ENCODE results near the gene RNASEH2B. TPM values are rescaled to one million over a fixed set of nuclear protein-coding genes. Genes with fewer than 3 reads are reported as not detected.

RNASEH2B gene
- total RNA-seq, 2 experiments from 2014 or later = 68.4 to 81.3 TPM

DNA sequence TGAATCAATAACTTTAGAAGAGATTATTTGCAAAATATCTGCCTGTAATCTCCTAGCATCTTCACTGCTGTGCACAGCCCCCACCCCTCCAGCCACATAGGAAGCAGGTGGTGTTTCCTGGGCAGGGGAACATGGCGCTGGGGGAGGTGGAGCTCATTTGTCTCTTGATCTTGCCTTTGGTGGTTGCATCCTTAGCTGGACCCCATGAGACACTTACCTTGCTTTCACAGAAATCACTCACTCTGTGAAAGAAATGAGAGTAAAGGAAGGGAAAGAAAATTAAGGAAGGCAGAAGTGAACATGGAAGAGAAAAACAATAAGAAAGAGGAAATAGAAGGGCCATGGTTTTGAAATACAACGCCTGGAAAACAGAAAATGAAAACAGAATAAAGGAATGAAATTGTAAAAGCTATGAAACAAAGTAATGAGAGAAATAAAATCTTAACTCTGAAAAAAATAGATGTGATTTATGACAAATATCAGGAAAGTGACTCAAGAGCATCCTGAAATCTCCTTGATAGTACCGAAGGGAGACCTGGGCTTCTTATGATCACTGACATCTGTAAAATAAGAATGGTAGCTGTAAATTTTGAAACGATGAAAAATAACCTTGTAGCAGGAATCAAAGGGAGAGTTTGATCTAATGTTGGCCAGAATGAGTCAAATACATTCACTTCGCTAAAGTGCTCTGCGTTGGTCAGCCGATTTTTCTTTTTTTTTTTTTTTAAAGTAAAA lies 17.2 kb upstream of the RNASEH2B start:
- Mint-ChIP-seq H3K4me3 (peak overlapping the region; percentile 78), H3K9me3 (peaks cover 11% of the 10 kb centered on the region), H3K36me3 (peaks cover 15% of the 10 kb centered on the region), H3K27me3 (no peaks in the 10 kb centered on the region), H3K27ac (peak overlapping the region; percentile 96), H3K4me1 (peaks cover 34% of the 10 kb centered on the region)
- DNase-seq = peak; percentile 39

GRCh38 chr13:50893211-50893852 lies 16.3 kb upstream of the RNASEH2B start:
- peak overlapping the region; percentile 69 for H3K4me3 Mint-ChIP-seq
- peaks cover 34% of the 10 kb centered on the region for H3K4me1 Mint-ChIP-seq
- H3K27ac Mint-ChIP-seq = peak overlapping the region; percentile 92
- H3K27me3 Mint-ChIP-seq = no peaks in the 10 kb centered on the region
- no peak for DNase-seq
- H3K9me3 Mint-ChIP-seq = peaks cover 11% of the 10 kb centered on the region
- peaks cover 15% of the 10 kb centered on the region for H3K36me3 Mint-ChIP-seq

DNA sequence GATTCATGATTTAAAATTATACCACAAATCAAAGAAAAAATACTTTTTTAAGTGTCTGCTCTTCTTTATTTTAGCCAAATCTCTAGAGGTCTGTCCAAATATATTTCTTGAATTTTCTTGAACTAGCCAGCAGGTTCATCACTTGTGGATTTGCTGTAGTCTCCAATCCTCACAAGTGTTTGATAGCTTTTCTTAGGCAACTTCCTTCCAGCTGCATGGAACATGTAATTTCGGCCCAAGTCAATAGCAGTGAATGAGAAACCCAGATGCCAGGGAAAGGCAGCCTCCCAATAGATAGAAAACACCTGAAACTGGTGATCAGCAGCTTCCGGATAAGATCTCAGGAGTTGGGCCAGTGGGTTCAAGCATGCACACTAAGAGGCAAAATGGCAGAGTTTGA lies 15.6 kb upstream of the RNASEH2B start:
- DNase-seq = no peak
- peaks cover 15% of the 10 kb centered on the region for H3K36me3 Mint-ChIP-seq
- H3K4me3 Mint-ChIP-seq = no peak overlapping the region
- H3K4me1 Mint-ChIP-seq = peaks cover 34% of the 10 kb centered on the region
- H3K27ac Mint-ChIP-seq = peak overlapping the region; percentile 92
- H3K27me3 Mint-ChIP-seq = no peaks in the 10 kb centered on the region
- peaks cover 11% of the 10 kb centered on the region for H3K9me3 Mint-ChIP-seq

- no peaks in the 10 kb centered on the region for H3K27me3 Mint-ChIP-seq
- peaks cover 34% of the 10 kb centered on the region for H3K4me1 Mint-ChIP-seq
- H3K4me3 Mint-ChIP-seq = no peak overlapping the region
- peaks cover 15% of the 10 kb centered on the region for H3K36me3 Mint-ChIP-seq
- H3K9me3 Mint-ChIP-seq = peaks cover 11% of the 10 kb centered on the region
- H3K27ac Mint-ChIP-seq = peak overlapping the region; percentile 92
- DNase-seq = no peak
Measured at GRCh38 chr13:50894504-50894903, 15.1 kb upstream of the RNASEH2B start.

- Mint-ChIP-seq H3K27ac (no peak overlapping the region), H3K4me3 (no peak overlapping the region), H3K36me3 (peaks cover 11% of the 10 kb centered on the region), H3K4me1 (peaks cover 14% of the 10 kb centered on the region), H3K27me3 (no peaks in the 10 kb centered on the region), H3K9me3 (peaks cover 11% of the 10 kb centered on the region)
- DNase-seq = no peak
Measured at GRCh38 chr13:50898338-50898737, 11.3 kb upstream of the RNASEH2B start.

- Mint-ChIP-seq H3K27me3 (no peaks in the 10 kb centered on the region), H3K4me1 (peaks cover 4% of the 10 kb centered on the region), H3K4me3 (no peak overlapping the region), H3K36me3 (no peaks in the 10 kb centered on the region), H3K9me3 (no peaks in the 10 kb centered on the region), H3K27ac (no peak overlapping the region)
- no peak for DNase-seq
Measured at GRCh38 chr13:50901701-50902100, 7.9 kb upstream of the RNASEH2B start.

DNA sequence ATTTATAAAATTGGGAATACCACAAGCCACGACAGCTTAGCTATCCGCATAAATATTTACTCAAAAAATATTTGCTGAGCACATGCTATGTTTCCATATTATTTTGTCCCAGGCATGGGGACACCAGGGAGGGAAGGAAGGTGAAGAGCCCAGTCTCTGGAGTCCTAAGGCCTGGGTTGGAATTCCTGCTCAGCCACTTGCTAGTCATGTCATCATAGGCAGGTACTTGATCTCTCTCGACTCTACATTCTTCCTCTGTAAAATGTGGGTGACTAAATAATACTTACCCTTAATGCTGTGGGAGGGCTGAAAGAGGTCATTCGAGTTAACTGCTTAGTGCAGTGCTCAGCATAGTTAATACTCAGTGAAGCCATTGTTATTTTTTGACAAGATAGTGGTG lies 4.3 kb upstream of the RNASEH2B start:
- H3K9me3 Mint-ChIP-seq = no peaks in the 10 kb centered on the region
- H3K4me1 Mint-ChIP-seq = peaks cover 8% of the 10 kb centered on the region
- H3K27me3 Mint-ChIP-seq = no peaks in the 10 kb centered on the region
- no peak for DNase-seq
- H3K4me3 Mint-ChIP-seq = no peak overlapping the region
- H3K27ac Mint-ChIP-seq = no peak overlapping the region
- H3K36me3 Mint-ChIP-seq = no peaks in the 10 kb centered on the region

DNA sequence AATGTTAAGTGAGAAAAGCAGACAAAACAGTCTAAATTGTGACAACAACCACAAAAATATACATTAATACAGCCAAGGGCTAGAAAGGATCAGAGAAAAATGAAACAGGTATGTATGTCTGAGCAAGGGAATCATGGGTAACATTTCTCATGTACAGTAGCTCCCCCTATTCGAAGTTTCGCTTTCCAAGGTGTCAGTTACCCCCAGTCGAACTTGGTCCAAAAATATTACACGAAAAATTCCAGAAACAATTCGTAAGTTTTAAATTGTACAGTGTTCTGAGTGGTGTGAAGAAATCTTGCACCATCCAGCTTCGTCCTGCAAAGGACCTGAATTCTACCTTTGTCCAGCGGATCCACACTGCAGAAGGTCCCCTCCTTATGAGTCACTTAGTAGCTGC lies 1.8 kb upstream of the RNASEH2B start:
- Mint-ChIP-seq H3K4me3 (no peak overlapping the region), H3K27ac (no peak overlapping the region), H3K27me3 (no peaks in the 10 kb centered on the region), H3K9me3 (no peaks in the 10 kb centered on the region), H3K4me1 (peaks cover 22% of the 10 kb centered on the region), H3K36me3 (peaks cover 4% of the 10 kb centered on the region)
- no peak for DNase-seq

GRCh38 chr13:50908371-50908770 lies 1.2 kb upstream of the RNASEH2B start:
- no peak overlapping the region for H3K27ac Mint-ChIP-seq
- no peaks in the 10 kb centered on the region for H3K27me3 Mint-ChIP-seq
- peaks cover 24% of the 10 kb centered on the region for H3K4me1 Mint-ChIP-seq
- no peaks in the 10 kb centered on the region for H3K9me3 Mint-ChIP-seq
- DNase-seq = no peak
- H3K36me3 Mint-ChIP-seq = peaks cover 4% of the 10 kb centered on the region
- peak overlapping the region; percentile 32 for H3K4me3 Mint-ChIP-seq

DNA sequence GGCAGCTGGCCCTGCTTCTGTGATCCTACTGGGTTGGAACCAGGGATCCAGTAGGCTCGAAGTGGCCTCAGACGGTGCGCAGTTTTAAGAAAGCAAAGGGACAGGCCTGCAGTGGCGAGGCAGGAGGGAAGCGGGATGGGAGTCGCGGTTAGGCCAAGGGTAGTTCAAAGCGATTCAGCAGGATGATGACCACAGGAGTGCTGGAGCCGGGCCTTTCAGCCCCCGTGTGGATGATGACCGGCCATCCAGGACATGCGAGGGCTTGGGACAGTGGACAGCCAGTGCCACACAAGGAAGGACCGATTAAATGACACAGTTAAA lies 854 bp downstream of the RNASEH2B start:
- DNase-seq = no peak
- Mint-ChIP-seq H3K4me1 (peaks cover 38% of the 10 kb centered on the region), H3K36me3 (peaks cover 8% of the 10 kb centered on the region), H3K27me3 (no peaks in the 10 kb centered on the region), H3K27ac (peak overlapping the region; percentile 98), H3K4me3 (peak overlapping the region; percentile 95), H3K9me3 (no peaks in the 10 kb centered on the region)

GRCh38 chr13:50911081-50911631 lies 1.6 kb downstream of the RNASEH2B start:
- peaks cover 42% of the 10 kb centered on the region for H3K4me1 Mint-ChIP-seq
- no peaks in the 10 kb centered on the region for H3K27me3 Mint-ChIP-seq
- DNase-seq = no peak
- H3K9me3 Mint-ChIP-seq = no peaks in the 10 kb centered on the region
- H3K27ac Mint-ChIP-seq = peak overlapping the region; percentile 98
- peak overlapping the region; percentile 95 for H3K4me3 Mint-ChIP-seq
- H3K36me3 Mint-ChIP-seq = peaks cover 8% of the 10 kb centered on the region

- H3K36me3 Mint-ChIP-seq = peaks cover 12% of the 10 kb centered on the region
- peak; percentile 87 for DNase-seq
- H3K9me3 Mint-ChIP-seq = no peaks in the 10 kb centered on the region
- H3K4me1 Mint-ChIP-seq = peaks cover 52% of the 10 kb centered on the region
- H3K4me3 Mint-ChIP-seq = peak overlapping the region; percentile 95
- H3K27ac Mint-ChIP-seq = peak overlapping the region; percentile 98
- no peaks in the 10 kb centered on the region for H3K27me3 Mint-ChIP-seq
Measured at GRCh38 chr13:50911937-50912795, 2.6 kb downstream of the RNASEH2B start.

GRCh38 chr13:50912851-50913250 lies 3.3 kb downstream of the RNASEH2B start:
- H3K4me3 Mint-ChIP-seq = no peak overlapping the region

DNA sequence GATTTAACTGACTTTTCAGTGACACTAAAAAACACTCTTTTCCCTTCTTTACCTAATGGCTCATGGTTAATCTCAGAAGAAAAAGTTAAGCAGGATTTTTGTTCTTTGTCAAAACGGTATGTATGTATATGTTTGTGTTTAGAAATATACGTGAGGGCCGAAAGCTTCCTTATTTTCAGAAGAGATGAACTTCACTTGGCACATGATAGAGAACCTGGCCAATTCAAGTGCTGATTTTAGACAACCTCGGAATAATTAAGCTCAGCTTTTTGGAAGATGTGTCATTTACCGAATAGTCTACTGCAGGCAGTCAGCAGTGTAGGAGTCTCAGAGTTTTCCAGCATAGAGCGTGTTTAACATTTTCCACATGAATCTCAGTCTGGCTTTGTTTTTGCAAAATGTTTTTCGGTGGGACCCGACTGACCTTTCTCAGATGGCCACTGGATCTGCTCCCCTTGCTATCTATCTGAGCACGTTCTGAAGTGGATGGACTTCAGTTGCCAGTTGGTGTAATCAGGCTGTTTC lies 4.6 kb downstream of the RNASEH2B start:
- Mint-ChIP-seq H3K27me3 (no peaks in the 10 kb centered on the region), H3K4me3 (no peak overlapping the region), H3K4me1 (peaks cover 63% of the 10 kb centered on the region), H3K27ac (no peak overlapping the region), H3K9me3 (no peaks in the 10 kb centered on the region), H3K36me3 (peaks cover 26% of the 10 kb centered on the region)
- no peak for DNase-seq

More at GRCh38 chr13:50912851-50913250, 3.3 kb downstream of the RNASEH2B start:
- Mint-ChIP-seq H3K27me3 (no peaks in the 10 kb centered on the region), H3K27ac (no peak overlapping the region), H3K36me3 (peaks cover 16% of the 10 kb centered on the region), H3K4me1 (peaks cover 57% of the 10 kb centered on the region), H3K9me3 (no peaks in the 10 kb centered on the region)
- DNase-seq = no peak

DNA sequence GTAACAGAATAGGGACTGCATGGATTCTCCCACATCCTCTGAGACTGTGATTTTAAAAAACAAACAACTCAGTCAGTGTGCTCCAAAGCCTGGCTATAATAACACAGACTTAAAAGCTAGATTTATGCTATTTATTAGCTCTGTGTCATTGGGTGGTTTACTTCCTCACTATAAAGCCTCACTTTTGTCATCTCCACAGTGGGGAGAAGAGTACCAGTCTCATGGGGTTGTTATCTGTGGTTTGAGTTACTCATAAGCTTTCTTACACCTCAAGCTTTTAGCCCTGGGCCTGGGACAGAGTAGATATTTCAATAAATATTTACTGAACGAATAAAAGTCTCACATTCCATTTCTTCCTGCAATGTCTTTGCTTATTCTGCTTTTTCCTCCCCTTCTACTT lies 5.3 kb downstream of the RNASEH2B start:
- no peaks in the 10 kb centered on the region for H3K9me3 Mint-ChIP-seq
- DNase-seq = no peak
- H3K4me1 Mint-ChIP-seq = peaks cover 69% of the 10 kb centered on the region
- H3K4me3 Mint-ChIP-seq = no peak overlapping the region
- no peaks in the 10 kb centered on the region for H3K27me3 Mint-ChIP-seq
- peak overlapping the region; percentile 34 for H3K27ac Mint-ChIP-seq
- peaks cover 30% of the 10 kb centered on the region for H3K36me3 Mint-ChIP-seq
